ENCODE data around the gene DOK1.
A peak's percentile ranks its signal among the peaks of the same experiment; 100 is the strongest.

DOK1 gene

GRCh38 chr2:74525717-74526648, 28.5 kb upstream of the DOK1 start, which contains the start of gene DQX1:
DQX1 (minus strand) TSS chr2:74526231; CDS start chr2:74525729, 502 bp downstream.
- DNase-seq (ENCODE audit: low read depth, low spot score) = no peak

DNA sequence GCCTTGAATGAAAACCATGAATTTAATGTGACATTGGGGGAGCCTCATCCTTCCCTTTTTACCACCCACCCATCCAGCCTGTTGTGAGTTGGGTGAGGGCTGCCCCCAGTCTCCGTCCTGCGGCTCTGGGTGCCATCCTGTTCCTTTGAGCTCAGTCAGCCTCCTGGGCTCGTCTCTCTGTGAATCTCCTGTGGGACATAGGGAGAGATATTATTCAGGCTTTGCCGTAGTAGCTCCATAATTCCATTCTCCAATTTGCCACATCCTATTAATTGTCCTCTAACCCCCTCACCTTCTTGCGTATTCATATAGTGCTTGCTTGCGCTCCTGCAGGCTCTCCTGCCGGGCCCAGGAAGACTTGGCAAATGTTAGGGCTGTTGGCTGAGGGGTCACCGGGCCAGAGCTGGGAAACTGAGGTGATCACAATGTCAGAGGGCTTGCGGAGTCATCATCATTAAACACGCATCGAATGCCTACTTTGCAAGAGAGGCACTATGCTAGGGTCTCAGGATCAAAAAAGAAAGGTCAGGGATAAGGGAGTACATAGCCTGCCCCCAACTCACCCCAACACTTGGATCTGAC, 27.8 kb upstream of the DOK1 start:
- no peak for DNase-seq (ENCODE audit: low read depth, low spot score)

- no peak for DNase-seq (ENCODE audit: low read depth, low spot score)
Observed at GRCh38 chr2:74527741-74528140, 26.8 kb upstream of the DOK1 start.

DNA sequence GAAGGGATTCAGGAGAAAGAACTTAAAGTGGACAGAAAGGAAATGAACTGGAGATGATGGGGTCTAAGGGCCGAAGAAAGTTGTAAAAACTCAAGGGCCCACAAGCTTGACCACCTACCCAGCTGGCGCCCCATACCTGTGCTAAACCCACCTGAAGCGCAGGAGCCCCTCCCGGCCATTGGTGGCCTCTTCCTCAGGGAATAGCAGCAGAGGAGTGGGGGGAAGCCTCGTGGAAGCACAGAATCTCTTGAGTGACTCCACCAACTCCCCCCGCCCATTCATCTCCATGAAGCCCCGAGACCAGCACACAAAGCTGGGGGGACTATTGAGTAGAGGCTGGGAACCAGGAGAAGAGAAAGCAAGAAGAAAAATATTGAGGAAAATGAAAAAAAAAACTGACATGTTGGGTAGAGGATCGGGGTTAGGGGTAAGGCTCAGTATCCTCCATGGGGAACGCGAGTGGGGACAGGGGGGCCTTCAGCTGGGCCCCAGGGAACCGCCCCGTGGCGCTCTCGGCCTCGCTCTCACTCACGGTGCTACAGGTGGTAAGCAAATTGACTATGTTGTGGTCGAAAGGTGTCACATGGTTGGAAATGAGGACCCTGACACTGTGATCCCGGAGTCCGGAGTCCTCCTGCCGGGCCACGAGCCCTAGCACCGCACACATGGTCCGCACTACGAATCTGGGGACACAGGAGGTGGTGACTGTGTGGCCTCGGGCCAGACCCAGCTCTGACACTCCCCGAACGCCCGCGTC, 25.7 kb upstream of the DOK1 start:
- DNase-seq (ENCODE audit: low read depth, low spot score) = no peak

- peak; percentile 98 for DNase-seq (ENCODE audit: low read depth, low spot score)
Observed at GRCh38 chr2:74529357-74530238, 24.9 kb upstream of the DOK1 start, which contains the start of the genes AUP1 and HTRA2. AUP1 (minus strand) TSS chr2:74529706; CDS start chr2:74529629, 77 bp downstream. HTRA2 (plus strand) TSS chr2:74529933; CDS start chr2:74530007, 74 bp downstream.

GRCh38 chr2:74530239-74531187, 24.0 kb upstream of the DOK1 start:
- no peak for DNase-seq (ENCODE audit: low read depth, low spot score)

- no peak for DNase-seq (ENCODE audit: low read depth, low spot score)
Observed at GRCh38 chr2:74531666-74532065, 22.9 kb upstream of the DOK1 start.

DNA sequence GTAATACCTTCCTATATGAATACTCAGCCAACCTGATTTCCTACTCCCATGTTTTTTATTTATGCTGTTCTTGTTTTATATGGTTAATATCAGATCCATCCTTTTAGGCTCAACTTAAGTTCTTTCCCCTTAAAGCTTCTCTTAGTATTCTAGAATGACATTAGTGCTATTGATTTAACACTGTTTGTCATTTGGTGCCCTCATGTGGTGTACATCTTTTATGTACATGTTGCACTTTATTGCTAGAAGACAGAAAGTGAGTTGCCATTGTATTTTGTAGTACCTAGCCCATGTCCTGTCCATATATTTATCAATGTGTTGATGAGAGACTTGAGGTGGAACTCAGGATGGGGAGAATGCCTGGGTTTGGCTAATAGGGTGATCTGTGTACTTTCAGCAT, 22.3 kb upstream of the DOK1 start:
- no peak for DNase-seq (ENCODE audit: low read depth, low spot score)

GRCh38 chr2:74533464-74533863, 21.1 kb upstream of the DOK1 start:
- no peak for DNase-seq (ENCODE audit: low read depth, low spot score)

- no peak for DNase-seq (ENCODE audit: low read depth, low spot score)
Observed at GRCh38 chr2:74534411-74534810, 20.1 kb upstream of the DOK1 start.

DNA sequence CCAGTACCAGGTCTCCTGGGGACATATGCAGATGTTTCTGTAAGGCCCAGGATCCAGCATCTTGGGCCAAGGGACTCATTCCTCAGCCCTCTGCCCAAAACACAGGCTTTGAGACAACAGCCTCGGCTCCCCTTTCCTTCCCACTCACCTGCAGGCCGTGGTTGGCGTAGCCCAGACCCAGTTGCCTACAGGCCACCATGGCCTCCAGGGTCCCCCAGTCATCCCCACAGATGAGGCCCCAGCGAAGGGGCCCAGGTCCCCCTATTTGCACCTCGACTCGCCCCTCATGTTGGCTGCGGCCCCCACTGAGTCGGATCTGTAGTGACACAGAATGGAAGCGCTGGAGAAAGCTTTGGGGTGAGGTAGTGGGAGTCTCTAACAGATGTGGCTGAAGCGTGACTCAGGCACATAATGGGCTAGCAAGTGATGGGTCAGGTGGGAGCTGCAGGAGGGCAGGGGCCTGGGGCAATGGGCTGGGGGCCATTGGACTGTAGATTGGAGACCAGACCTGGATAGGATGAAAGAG, 19.0 kb upstream of the DOK1 start:
- DNase-seq (ENCODE audit: low read depth, low spot score) = no peak

- DNase-seq (ENCODE audit: low read depth, low spot score) = no peak
Observed at GRCh38 chr2:74536166-74536950, 18.2 kb upstream of the DOK1 start.

DNA sequence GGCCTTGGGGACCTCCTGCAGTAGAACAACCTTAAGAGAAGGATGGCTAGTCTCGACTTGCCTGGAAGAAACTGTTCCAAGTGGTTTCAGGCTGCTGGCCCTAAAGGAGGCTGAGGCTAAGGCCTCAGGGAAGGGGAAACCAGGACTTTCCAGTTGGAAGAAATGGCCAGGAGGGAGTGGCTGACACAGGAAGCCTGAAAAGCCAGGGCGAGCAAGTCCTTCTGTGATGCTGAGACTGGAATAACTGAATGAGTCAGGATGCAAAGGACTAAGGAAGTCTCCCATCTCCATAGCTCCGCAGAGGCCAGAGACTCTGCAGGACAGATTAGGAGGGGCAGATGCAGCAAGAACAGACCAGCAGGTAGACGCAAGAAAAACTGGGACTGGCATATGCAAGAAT, 17.4 kb upstream of the DOK1 start:
- no peak for DNase-seq (ENCODE audit: low read depth, low spot score)

GRCh38 chr2:74538881-74539339, 15.6 kb upstream of the DOK1 start:
- DNase-seq (ENCODE audit: low read depth, low spot score) = no peak

DNA sequence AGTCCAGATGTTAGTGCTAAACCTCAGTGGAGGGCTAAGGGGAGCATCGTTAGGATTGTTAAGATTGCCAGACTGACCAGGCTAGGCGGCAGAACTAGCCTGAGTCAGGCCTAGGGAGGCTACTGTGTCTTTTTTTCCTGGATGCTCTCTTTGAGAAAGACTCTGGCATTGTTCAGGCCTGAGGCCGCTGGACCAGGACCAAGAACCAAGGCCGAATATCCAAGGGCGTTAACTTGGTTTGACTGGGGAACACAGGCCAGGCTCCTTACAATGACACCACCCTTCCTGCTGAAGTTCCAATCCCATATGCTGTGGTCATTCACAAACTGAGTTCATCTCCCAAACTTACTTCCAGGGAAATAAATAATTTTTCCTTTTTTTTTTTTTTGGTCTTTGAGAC, 14.2 kb upstream of the DOK1 start:
- no peak for DNase-seq (ENCODE audit: low read depth, low spot score)

DNA sequence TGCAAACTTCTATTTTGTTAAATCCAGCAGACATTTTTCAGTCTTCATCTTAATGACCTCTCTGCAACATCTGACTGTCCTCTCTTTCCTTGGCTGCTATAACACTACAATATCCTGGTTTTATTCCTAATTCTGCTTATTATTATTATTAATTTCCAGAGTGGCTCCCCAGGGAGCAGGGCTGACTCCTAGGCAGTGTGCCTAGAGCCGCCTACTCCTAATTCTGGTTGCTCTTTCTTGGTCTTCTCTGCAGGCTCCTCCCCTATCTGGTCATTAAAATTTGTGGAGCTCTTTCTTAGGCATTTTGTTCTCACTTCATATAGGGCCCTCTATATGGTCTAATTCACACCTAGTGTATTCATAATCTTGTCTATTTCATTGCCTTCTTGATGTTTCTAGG, 11.5 kb upstream of the DOK1 start:
- DNase-seq (ENCODE audit: low read depth, low spot score) = no peak

GRCh38 chr2:74544634-74545033, 9.9 kb upstream of the DOK1 start:
- no peak for DNase-seq (ENCODE audit: low read depth, low spot score)

DNA sequence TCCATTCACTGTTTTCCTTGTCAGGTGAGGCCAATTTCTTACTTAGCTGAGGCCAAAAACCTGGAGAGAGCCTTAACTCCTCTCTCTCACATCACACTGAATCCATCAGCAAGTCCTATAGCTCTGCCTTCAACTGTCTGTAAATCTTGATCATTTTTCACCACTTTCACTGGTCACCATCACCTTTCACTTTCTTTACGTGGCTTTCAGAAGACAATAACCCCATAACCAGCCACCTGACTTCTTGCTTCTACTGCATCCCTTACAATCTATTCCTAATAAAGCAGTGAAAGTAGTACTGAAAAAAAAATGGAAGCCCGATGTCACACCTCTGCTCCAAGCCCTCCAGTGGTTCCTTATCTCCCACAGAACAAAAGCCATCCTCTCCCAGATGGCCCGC, 8.5 kb upstream of the DOK1 start:
- no peak for DNase-seq (ENCODE audit: low read depth, low spot score)

Data from brain pericyte (primary cell).